NCI-H345 treated with DMSO at 0.1 percent for 48 hours (cell line): ENCODE measurements around the gene CBFA2T3.
"Not testable (repeated sequence)": the region's sequence is repeated elsewhere in the genome, so short reads cannot be mapped to it uniquely, and the experiment has no call there.

Source experiments
- DNase-seq: peaks from one replicate; lab custom pipeline; 2025; ENCODE audit not compliant: unreplicated experiment; lab: John Stamatoyannopoulos, UW

Gene CBFA2T3

DNA sequence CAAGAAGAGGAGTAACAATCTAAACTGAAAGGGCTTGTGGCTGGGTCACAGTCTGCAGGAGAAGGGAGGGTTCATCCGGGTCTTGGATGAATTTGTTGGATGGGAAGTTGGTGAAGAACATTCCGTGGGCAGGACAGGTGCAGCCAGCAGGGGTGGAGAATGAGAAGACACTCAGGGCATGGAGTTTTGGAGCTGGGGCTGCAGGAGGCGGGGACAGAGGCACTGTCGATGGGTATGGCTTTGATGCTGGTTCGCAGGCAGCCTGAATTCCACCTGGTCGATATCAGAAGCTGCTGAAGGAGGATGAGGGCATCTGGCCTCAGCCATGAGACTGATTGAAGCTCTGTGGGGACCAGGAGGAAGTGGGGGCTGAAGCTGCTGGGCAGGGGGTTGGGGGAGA, 36.1 kb upstream of the CBFA2T3 start:
- no peak for DNase-seq

DNA sequence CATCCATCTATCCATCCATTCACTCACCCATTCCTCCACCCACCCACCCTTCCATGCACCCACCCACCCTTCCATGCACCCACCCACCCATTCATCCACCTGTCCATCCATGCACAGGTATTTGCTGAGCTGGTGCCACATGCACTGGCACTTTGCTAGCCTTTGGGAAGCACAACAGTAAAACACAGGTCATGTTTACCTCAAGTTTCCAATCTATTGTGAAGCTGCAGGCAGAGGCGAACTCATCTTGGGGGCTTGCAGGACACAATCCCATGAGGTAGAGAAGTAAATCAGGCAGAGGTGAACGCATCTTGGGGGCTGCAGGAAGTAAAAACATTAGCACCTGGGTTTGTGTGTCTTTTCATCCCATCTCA, 35.6 kb upstream of the CBFA2T3 start:
- no peak for DNase-seq

DNA sequence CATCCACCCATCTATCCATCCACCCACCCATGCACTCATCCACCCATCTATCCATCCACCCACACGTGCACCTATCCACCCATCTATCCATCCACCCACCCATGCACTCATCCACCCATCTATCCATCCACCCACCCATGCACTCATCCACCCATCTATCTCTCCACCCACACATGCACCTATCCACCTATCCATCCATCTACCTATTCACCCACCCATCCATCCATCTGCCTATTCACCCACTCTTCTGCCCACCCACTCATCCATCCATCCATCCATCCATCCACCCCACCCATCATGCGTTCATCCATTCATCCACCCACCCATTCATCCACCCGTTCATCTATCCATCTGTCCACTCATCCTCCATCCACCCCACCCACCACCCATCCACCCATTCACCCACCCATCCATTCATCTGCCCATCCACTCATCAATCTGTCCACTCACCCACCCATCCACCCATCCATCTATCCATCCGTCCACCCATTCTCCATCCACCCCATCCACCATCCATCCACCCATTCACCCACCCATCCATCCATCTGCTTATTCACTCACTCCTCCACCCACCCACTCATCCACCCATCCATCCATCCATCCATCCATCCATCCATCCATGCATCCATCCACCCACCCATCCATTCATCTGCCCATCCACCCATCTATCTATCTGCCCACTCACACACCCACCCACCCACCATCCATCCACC, 35.1 kb upstream of the CBFA2T3 start:
- DNase-seq = no peak

DNA sequence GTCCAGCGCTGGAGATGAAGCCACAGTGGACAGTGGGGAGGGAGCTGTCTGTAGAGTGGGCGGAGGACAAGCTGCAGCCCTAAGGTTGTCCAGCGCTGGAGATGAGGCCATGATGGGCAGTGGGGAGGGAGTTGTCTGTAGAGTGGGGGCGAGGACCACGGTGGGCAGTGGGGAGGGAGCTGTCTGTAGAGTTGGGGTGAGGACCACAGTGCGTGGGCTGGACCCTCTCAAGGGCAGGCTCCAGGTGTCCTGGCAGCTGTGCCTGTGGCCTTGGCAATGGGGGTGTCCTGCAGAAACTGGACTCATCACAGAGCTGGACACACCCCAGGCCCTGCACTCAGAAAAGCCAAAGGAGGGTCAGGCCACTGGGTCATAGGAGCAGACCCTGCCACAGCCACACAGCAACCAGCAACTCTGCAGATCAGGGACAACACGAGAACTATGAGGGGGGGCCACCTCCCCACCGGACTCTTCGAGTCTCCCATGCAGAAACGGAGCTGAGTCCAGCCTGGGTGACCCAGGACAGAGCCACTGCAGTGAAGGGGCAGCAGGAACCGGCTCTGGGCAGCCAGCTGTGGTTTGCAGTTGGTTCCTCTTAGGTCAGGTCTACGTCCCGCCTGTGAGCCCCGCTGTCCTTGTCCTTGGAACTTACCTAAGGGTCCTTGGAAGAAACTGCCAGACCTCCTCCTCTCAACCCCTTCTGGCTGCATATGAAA, 33.4 kb upstream of the CBFA2T3 start:
- DNase-seq = no peak

DNA sequence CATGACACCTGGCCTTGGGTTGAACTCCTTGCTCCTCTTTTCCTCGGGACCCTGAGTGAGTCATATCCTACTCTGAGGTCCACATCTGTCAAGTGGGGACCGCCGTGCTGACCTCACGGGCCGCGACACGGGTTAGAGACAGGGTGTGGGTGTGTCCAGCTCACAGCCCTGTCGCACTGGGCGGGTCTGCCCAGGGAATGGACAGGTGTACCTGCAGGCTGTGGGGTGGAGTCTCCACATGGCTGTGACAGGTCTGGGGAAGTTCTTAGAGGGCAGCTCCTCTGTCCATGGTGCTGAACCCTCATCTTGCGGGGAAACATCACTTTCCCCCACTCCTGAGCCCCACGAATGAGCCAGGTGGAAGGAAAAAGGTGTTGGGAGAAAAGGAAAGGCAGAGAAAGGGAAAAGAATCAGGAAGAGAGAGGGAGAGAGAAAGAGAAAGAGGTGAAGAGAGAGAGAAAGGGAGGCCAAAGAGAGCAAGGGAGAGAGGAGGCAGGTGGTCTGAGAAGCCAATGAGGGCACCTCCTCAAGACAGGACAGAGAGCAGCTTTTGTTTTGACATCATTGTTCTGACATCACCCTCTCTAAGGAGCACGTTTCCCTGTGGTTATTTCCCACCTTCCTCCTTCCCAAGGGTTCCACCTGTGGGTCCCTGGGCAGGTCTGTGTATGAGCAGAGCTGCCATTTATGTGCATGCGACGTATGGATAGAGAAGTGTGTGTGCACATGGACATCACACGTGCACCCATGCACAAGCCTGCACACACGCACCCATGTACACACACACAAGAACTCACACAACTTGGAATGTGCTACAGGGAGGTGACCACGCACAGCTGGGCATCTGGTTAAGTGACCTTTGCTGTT, 32.6 kb upstream of the CBFA2T3 start:
- no peak for DNase-seq

DNA sequence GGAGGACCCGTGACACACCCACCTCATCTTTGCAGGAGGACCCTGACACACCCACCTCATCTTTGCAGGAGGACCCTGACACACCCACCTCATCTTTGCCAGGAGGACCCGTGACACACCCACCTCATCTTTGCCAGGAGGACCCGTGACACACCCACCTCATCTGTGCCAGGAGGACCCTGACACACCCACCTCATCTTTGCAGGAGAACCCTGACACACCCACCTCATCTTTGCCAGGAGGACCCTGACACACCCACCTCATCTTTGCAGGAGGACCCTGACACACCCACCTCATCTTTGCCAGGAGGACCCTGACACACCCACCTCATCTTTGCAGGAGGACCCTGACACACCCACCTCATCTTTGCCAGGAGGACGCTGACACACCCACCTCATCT, 31.8 kb upstream of the CBFA2T3 start:
- DNase-seq = not testable (repeated sequence)

DNA sequence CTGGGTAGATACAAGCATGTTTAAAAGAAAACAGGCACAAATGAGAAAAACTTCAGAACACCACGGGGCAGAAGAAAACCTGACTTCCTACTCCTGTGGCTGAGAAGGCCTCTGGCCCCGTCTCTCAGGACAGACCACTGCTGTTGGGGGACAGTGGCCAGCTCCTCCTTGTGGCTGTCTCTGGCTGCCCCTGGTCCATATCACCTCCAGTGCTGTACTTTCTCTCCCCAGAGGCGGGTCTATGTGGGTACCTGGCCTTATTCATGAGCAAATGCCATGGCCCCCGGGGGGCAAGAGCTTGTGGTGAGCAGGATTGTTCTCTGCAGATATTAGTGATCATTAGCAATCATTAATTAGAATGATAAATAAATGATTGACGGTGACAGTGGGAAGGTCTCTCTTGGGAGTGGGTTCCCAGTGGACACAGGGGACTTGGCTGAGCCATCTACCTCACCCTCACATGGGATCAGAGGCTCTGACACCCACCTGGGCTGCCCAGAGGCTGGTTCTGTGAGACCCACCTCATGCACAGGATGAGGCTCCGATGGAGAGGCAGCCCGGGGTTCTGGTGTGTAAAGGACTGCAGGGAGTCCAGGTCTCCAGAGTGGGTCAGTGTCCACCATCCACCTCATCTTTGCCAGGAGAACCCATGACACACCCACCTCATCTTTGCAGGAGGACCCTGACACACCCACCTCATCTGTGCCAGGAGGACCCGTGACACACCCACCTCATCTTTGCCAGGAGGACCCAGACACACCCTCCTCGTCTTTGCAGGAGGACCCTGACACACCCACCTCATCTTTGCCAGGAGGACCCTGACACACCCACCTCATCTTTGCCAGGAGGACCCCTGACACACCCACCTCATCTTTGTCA, 30.6 kb upstream of the CBFA2T3 start:
- no peak for DNase-seq

DNA sequence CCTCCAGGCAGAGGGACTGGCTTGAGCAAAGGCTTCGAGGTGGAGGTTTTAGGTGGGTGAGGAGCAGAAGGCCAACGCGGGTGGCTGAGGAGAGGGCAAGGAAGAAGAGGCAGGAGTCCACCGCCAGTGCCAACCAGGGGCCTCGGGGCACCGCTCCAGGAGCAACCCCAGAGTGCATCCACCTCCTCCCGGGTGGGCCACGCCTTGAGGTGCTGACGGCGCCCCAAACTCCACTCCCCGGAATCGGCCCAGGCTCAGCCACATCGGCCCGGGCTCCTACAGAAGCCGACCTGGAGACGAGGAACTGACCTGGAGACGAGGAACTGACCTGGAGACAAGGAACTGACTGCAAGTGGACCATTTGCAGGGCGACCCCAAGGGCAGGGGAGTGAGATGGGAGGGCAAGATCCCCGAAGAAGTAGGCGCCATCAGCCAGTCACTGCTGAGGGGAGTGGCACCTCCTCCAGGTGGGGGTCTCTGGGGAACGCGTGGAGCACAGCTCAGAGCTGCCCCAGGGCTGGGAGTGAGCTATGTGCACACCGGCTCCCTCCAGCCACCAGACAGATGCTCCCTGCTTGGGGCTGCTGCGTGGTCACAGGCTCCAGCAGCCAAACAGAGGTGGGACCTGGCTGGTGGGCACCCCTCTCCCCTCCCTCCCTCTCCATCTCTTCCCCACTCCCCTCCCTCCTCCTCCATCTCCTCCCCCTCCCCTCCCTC, 29.2 kb upstream of the CBFA2T3 start:
- DNase-seq = no peak

DNA sequence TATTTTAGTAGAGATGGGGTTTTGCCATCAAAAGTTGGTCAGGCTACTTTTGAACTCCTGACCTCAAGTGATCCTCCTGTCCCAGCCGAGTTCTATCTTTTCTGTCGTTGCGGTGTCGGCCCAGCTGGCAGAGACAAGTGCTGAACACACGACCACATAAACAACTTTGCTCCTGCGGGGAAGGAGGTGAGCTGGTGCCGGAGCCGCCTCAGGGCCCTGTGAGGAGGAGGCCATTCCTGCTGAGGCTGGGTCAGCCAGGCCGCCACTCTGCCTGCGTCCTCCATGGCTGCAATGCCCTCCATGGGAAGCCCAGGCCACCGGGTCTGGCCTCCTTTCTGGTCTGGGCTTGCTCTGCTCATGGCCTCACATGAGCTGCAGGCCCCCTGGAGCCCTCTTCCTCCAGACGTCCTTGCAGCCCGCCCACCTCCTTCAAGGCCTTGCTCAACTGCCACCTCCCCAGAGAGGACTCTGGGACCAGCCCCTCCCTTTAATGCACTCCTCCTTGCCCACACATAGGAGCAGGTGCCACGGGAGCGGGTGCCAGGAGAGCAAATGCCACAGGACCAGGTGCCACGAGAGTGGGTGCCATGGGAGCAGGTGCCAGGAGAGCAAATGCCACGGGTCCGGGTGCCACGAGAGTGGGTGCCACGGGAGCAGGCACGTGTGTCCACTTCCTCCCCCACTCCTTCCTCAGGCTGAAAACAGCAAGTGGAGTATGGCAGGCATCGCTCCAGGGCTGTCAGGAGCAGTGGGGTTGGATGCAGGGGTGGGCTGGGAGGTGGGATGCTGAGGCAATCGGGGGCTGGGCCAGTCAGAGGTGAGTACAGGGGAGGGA, 28.4 kb upstream of the CBFA2T3 start:
- DNase-seq = no peak

DNA sequence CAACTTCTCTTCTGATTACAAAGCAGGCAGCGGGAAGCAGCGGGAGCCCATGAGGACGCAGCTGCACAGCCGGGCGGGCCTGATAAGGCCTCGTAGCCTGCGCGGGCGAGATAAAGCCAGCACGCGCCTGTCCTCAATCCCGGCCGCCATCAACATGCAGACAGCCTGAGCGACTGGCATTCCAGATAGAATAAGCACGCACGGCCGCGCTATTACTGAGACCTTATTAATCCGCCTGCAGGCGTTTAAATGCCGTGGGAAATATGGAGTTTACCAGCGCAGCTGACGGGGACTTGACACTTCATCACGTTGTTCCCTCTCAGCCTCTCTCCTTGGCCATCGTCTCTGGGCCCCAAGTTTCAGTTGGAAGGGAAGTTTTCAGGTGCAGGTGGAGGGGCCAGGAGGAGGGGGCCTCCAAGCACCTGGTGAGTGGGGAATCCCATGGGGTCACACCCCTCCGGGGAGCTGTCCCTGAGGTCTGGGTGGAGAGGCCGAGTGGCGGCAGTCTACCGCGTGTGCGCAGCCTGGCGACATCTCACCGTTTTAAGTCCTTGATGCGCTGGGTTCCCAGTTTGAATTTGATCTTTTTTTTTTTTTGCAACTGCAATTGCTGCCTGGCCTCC, 27.3 kb upstream of the CBFA2T3 start:
- no peak for DNase-seq

DNA sequence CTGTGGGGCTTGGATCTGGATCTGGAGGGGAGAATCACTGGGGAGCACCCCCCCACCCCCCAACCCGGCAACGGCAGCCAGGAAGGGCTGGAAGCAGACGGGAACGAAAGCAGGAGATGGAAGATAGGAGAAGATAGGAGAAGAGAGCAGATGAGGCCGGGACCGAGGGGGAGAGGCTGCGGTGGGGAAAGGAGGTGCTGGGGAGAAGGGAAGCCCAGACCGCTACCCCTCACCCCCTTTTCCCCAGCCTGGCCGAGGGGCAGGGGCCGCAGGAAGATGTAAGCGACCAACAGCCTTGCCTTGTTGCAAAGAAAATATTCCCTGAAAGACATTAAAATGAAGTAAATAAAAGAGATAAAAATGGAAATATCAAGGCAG, 26.8 kb upstream of the CBFA2T3 start:
- no peak for DNase-seq

DNA sequence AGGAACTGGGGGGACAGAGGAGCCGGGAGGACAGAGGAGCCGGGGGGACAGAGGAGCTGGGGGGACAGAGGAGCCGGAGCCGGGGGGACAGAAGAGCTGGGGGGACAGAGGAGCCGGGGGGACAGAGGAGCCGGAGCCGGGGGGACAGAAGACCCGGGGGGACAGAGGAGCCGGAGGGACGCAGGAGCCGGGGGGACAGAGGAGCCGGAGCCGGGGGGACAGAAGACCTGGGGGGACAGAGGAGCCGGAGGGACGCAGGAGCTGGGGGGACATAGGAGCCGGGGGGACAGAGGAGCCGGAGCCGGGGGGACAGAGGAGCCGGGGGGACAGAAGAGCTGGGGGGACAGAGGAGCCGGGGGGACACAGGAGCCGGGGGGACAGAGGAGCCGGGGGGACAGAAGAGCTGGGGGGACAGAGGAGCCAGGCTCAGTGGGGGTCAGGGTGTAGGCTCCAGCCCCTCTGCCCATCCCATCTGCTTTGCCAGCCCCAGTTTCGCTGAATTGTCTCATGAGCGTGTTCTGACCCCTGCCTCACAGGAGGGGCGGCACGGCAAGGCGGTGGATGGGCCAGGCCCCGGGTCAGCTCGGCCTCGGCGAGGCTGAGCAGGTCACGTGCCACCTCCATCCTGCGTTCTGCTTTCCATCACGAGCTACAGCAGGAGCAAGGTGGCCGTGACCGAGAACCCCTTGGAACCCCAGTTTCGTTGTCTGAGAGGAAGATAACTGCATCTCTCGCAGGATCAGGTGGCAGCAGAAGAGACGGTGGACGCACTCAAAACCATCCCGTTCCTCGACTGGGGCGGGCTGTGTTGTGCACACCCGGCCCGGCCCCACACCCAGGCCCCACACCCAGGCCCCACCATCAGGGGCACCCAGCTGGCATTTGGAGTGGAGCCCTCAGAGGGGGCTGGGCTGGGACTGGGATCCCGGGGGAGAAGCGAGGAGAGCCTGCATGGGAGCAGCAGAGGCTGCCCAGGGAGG, 26.1 kb upstream of the CBFA2T3 start:
- DNase-seq = no peak

DNA sequence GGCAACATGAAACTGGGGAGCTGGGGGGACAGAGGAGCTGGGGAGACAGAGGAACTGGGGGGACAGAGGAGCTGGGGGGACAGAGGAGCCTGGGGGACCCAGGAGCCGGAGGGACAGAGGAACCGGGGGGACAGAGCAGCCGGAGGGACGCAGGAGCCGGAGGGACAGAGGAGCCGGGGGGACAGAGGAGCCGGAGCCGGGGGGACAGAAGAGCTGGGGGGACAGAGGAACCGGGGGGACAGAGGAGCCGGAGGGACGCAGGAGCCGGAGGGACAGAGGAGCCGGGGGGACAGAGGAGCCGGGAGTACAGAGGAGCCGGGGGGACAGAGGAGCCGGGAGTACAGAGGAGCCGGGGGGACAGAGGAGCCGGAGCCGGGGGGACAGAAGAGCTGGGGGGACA, 25.1 kb upstream of the CBFA2T3 start:
- not testable (repeated sequence) for DNase-seq

DNA sequence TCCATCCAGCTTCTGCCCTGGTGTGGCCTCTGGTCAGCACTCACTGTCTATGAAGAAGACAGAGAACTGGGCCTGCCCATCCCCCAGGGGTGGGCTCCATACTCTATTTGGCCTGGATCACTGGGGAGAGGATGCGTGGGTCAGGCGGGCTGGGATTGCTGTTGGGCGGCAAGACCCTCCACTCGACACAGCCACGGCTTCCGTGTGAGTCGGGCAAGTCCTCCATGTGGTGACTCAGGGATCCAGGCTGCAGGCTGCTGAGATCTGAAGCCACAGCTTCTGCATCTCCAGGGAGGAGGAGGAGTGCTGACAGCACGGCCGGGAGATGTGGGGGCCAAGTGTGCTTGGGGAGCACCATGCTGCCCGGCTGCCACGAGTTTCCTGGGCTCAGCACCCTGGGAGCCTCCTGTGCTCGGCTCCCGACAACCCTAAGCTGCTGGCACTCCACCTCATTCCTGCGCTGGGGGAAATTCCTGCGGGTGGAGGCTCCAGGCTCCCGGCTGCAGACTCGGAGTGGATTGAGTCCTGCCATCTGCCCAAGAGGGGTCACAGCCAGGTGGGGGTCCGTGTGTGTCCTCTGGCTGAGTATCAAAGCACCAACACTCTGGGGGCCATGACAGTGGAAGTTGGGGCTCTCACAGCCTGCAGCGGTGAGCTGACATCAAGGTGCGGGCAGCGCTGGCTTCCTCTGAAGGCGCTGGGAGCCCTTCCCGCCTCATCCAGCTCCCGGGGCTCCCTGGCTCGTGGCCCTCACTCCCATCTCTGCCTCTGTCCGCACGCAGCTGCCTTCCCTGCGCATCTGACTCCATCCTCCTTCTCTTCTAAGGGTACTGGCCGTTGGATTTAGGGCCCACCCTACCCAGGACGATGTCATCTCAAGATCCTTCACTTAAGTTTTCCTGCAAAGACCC, 24.4 kb upstream of the CBFA2T3 start:
- no peak for DNase-seq

DNA sequence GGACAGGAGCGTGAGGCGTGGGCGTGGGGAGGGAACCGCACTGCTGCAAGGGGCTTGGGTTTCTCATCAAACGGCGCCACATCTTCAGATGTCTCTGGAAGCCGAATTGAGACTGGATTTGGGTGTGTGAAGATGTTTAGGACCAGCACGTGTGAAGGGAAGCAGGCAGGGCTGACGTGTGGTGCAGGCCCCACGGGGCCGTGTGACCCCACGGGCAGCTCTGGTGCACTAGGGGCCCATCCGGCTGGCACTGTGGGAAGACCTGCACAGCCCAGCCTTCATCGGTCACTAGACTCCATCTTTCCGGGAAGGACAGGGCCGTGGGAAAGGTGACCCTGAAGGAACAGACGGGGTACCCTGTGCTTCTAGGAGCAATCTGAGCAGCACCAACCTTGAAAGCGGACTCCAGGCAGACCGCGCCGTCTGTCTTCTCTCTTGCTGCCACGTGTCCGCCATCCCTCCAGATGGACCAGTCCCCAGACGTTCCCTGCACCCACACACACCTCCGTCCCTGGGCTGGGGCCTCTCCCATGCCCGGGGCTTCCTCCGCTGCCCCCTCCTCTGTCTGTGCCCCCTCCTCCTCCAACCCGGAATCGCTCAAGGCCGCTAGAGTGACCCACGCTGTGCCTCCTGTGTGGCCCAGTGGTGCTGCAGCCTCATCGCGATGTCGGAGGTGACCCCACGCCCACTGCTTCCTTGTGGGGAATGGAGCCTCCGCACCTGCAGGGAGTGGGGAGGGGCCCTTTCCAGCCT, 23.4 kb upstream of the CBFA2T3 start:
- DNase-seq = no peak
